Cortex of kidney (tissue), 1 donor: ENCODE results near the gene ZDHHC19.
"Not testable (repeated sequence)": the region's sequence is repeated elsewhere in the genome, so short reads cannot be mapped to it uniquely, and the experiment has no call there.

Experiments used
- DNase-seq: peaks from one replicate; lab custom pipeline; 2025; lab: John Stamatoyannopoulos, UW

Gene ZDHHC19

DNA sequence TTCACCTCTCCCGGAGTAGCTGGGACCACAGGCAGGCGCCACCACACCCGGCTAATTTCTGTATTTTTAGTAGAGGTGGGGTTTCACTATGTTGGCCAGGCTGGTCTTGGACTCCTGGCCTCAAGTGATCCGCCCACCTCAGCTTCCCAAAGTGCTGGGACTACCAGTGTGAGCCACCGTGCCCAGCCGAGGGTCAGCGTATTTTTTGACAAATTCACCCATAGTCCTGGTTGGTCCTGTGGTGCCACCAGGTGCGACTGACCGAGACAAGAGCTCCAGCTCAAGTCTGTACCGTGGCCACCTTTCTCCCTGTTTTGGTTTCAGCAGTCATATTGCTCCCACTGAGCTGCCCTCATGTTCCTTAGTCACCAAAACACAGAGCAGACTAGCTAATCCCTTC, 13.9 kb upstream of the ZDHHC19 start:
- DNase-seq = no peak

DNA sequence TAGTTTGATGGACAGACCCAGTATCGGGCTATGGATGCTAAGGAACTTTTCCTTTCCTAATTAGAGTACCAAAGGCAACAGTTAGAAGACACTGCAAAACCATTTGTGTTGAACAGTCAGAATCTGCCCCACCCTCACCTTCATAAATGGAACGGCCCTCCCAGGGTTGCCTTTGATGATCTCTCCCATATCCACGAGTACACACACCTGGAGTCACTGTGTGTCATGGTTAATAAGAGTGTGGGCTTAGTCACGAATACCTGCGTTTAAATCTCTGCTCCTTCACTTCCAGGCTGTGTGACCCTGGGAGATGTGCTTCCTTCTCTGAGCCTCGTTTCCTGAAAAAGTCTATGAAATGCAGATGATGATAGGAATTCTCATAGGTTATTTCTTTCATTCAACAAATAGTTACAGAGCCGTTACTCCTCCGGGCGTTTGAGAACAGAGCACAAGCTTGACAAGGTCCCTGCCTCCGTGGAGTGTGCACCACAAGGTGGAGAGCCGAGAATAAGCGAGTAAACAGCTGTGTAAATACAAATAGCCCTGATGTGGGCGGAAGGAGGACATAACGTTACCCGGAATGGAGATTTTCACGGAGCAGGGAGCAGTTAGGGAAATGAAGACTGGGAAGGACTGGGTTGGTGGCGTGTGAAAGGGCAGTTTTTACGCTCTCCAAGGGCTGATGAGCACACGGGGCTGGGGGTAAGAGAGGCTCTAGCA, 11.8 kb upstream of the ZDHHC19 start:
- DNase-seq = no peak

GRCh38 chr3:196220991-196221390, 9.8 kb upstream of the ZDHHC19 start:
- no peak for DNase-seq

- no peak for DNase-seq
Observed at GRCh38 chr3:196220587-196220986, 9.4 kb upstream of the ZDHHC19 start.

DNA sequence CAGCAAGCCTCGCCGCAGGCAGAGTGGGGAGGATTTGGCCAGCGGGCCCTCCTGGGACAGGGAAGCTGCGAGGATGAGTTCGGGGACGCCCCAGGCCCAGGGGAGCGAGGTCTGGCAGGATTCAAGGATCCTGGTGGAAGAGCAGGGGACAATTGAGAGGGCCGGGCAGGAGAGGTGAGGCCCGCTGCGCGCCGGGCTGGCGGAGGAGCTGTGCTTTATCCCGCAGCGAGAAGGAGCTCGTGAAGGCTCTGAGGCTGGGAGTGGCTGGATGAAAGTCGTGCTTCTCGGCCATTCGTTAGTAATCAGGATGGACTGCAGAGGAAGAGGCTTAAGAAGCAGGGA, 8.7 kb upstream of the ZDHHC19 start:
- DNase-seq = no peak

GRCh38 chr3:196219194-196219969, 8.2 kb upstream of the ZDHHC19 start:
- DNase-seq = no peak

- DNase-seq = no peak
Observed at GRCh38 chr3:196218155-196218712, 7.0 kb upstream of the ZDHHC19 start.

GRCh38 chr3:196217307-196218154, 6.3 kb upstream of the ZDHHC19 start:
- DNase-seq = no peak

DNA sequence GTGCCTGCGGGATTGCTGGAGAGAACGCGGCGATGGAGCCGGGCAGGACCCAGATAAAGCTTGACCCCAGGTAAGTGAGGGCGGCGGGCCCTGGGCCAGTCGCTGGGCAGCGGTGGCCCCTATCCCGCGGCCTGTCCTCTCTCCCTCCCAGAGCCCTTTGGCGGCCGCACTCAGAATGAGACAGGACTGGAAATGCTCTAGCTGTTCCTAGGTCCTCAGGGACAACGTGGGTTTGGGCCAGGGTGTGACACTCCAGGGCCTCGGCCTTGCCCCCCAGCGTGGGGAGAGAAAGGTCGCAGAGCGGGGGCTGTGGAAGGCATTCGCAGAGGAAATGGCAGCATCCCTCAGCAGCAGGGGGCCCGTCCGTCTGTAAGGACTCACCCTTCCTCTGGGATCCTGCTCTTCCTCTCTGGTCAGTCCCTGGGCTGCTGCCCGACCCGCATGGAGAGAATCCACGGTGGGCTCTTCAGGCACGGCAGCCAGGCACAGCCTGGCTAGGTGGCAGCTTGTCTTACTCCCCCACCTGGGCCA, 5.5 kb upstream of the ZDHHC19 start:
- no peak for DNase-seq

- no peak for DNase-seq
Observed at GRCh38 chr3:196216089-196216564, 4.9 kb upstream of the ZDHHC19 start, which contains the start of gene SLC51A. Gene SLC51A (plus strand): TSS chr3:196216534. CDS start chr3:196216713, 179 bp downstream.

- DNase-seq = no peak
Observed at GRCh38 chr3:196215493-196216020, 4.4 kb upstream of the ZDHHC19 start.

- no peak for DNase-seq
Observed at GRCh38 chr3:196214783-196215441, 3.7 kb upstream of the ZDHHC19 start.

- not testable (repeated sequence) for DNase-seq
Observed at GRCh38 chr3:196209944-196210672, 1.1 kb downstream of the ZDHHC19 start.

GRCh38 chr3:196208942-196209695, 2.1 kb downstream of the ZDHHC19 start:
- no peak for DNase-seq

- DNase-seq = no peak
Observed at GRCh38 chr3:196207833-196208607, 3.2 kb downstream of the ZDHHC19 start.

GRCh38 chr3:196207159-196207832, 3.9 kb downstream of the ZDHHC19 start:
- DNase-seq = no peak

- DNase-seq = not testable (repeated sequence)
Observed at GRCh38 chr3:196205442-196206205, 5.6 kb downstream of the ZDHHC19 start.
